Transverse colon (tissue), 4 donors: ENCODE measurements around the gene RNF13. TPM values are rescaled to one million over a fixed set of nuclear protein-coding genes. Genes with fewer than 3 reads are reported as not detected.

Experiments used
- DNase-seq: peaks from one replicate; pipeline ENCODE4 v3.0.0-alpha.2; 2019
- H3K27ac ChIP-seq, 4 donors: fragments of 200-600 bp; sonication (generic); 2 replicates each; pipeline ENCODE4 v1.5.1; 2016 to 2018; ENCODE audit warnings: inconsistent platforms in 4 of 4
- H3K27me3 ChIP-seq: fragments of 200-600 bp; sonication (generic); 2 replicates; pipeline ENCODE4 v1.5.1; 2017; ENCODE audit warnings: inconsistent platforms
- H3K36me3 ChIP-seq, 4 donors: fragments of 200-600 bp; sonication (generic); 2 replicates each; pipeline ENCODE4 v1.5.1; 2017 to 2019; ENCODE audit warnings: inconsistent platforms in 4 of 4
- H3K4me1 ChIP-seq, 4 donors: fragments of 200-600 bp; sonication (generic); 2 replicates each; pipeline ENCODE4 v1.5.1; 2017 to 2020; ENCODE audit warnings: inconsistent platforms in 4 of 4
- H3K4me3 ChIP-seq, 4 donors: fragments of 200-600 bp; sonication (generic); 1 replicate in 1 of 4; 2 replicates in 3 of 4; pipeline versions ENCODE4 v1.5.1 to v1.6.1; 2017 to 2019; ENCODE audit warnings: inconsistent platforms in 4 of 4
- H3K9me3 ChIP-seq, 2 donors: fragments of 200-600 bp; sonication (generic); 2 replicates each; pipeline ENCODE4 v1.5.1; 2017 to 2019; ENCODE audit warnings: inconsistent platforms in 2 of 2
- CTCF ChIP-seq, 5 experiments: fragments of 200-600 bp in 3 of 5; fragments of 450-650 bp in 2 of 5; sonication (generic) in 3 of 5; IDR thresholded peaks; 1 replicate in 2 of 5; 2 replicates in 3 of 5; pipeline ENCODE4 v1.5.1; 2016 to 2017; ENCODE audit warnings: antibody characterized with exemption in 5 of 5, inconsistent platforms in 3 of 5, mild to moderate bottlenecking in 2 of 5, moderate library complexity in 1 of 5
- EP300 ChIP-seq: sonication (generic); formaldehyde crosslinking; IDR thresholded peaks from one replicate; pipeline ENCODE4 v1.6.1; 2017; ENCODE audit warnings: antibody characterized with exemption, low read depth
- POLR2A ChIP-seq: fragments of 450-650 bp; IDR thresholded peaks from one replicate; pipeline ENCODE4 v1.6.1; 2016; ENCODE audit warnings: antibody characterized with exemption, mild to moderate bottlenecking, moderate library complexity
- POLR2AphosphoS5 ChIP-seq, 3 donors: sonication (generic); formaldehyde crosslinking; IDR thresholded peaks; one replicate each; pipeline ENCODE4 v1.6.1; 2016; ENCODE audit warnings: antibody characterized with exemption in 3 of 3
- WGBS, 2 donors: methylation state at CpG; one replicate each; pipeline ENCODE4 v1.1.5; 2018; ENCODE audit warnings: low coverage in 1 of 2; 5-methylcytosine and 5-hydroxymethylcytosine counted together
- in situ Hi-C, 4 donors: fragments of 200-750 bp; cut with MboI; loops; one replicate each; pipeline versions ENCODE4 v1.15.0 to v1.15.1; 2017; ENCODE audit warnings: low sequenced_read_pairs in 3 of 4, low pct_ligation_motif_present in 1 of 4, low pct_unique_long_range_greater_than_20kb in 1 of 4
- intact Hi-C: fragments of 100-400 bp; cut with DNase I; formaldehyde crosslinking; loops from one replicate; pipeline ENCODE4 v1.15.1; 2023; ENCODE audit warnings: low total_unique reads
- total RNA-seq, 4 donors: library from RNA; depleted of rRNA; stranded (reverse); fragments of >200 nt; gene quantifications; one replicate each; pipeline ENCODE4 v1.1.0, GENCODE V29; 2016

RNF13 gene
- total RNA-seq, 4 donors from 2014 or later = 18.3 to 68.6 (median 42.8) TPM

- no peaks in the 10 kb centered on the region for H3K27me3 ChIP-seq
- in situ Hi-C loops = no loop called here
- intact Hi-C loops = no loop called here
- H3K4me3 ChIP-seq = no peak overlapping the region
- TF ChIP-seq EP300 = no peak
- no peak for TF ChIP-seq POLR2A
- TF ChIP-seq CTCF (IDR thresholded peaks at IDR 0.05) = no peak
- TF ChIP-seq POLR2AphosphoS5 (IDR thresholded peaks at IDR 0.05) = no peak
- H3K4me1 ChIP-seq = no peaks in the 10 kb centered on the region
- no peaks in the 10 kb centered on the region for H3K9me3 ChIP-seq
- H3K27ac ChIP-seq = no peak overlapping the region
- H3K36me3 ChIP-seq = no peaks in the 10 kb centered on the region
- DNase-seq = no peak
- WGBS, 2 donors = 38 to 50% methylated on average over 1 of the region's 1 CpG
Observed at GRCh38 chr3:149801195-149801594, 11.8 kb upstream of the RNF13 start.

GRCh38 chr3:149801639-149802038, 11.4 kb upstream of the RNF13 start:
- WGBS, 2 donors = 67 to 69% methylated on average over 5 of the region's 5 CpGs
- TF ChIP-seq EP300 (no peak), POLR2AphosphoS5 (IDR thresholded peaks at IDR 0.05) (no peak), POLR2A (no peak), CTCF (IDR thresholded peaks at IDR 0.05) (no peak)
- Histone ChIP-seq H3K27ac (no peak overlapping the region), H3K4me1 (no peaks in the 10 kb centered on the region), H3K4me3 (no peak overlapping the region), H3K9me3 (no peaks in the 10 kb centered on the region), H3K27me3 (no peaks in the 10 kb centered on the region), H3K36me3 (no peaks in the 10 kb centered on the region)
- in situ Hi-C loops = no loop called here
- intact Hi-C loops = no loop called here
- no peak for DNase-seq

GRCh38 chr3:149806171-149806778, 6.7 kb upstream of the RNF13 start:
- TF ChIP-seq POLR2AphosphoS5 (IDR thresholded peaks at IDR 0.05) = no peak
- TF ChIP-seq EP300 = no peak
- TF ChIP-seq CTCF (IDR thresholded peaks at IDR 0.05) = no peak
- TF ChIP-seq POLR2A = no peak
- intact Hi-C loops (no loop called here), in situ Hi-C loops (no loop called here)
- no peaks in the 10 kb centered on the region for H3K9me3 ChIP-seq
- no peak for DNase-seq
- 46 to 57% methylated on average over 2 of the region's 2 CpGs for WGBS, 2 donors
- no peaks in the 10 kb centered on the region for H3K36me3 ChIP-seq
- no peaks in the 10 kb centered on the region for H3K27me3 ChIP-seq
- no peaks in the 10 kb centered on the region for H3K4me1 ChIP-seq
- H3K27ac ChIP-seq = no peak overlapping the region
- H3K4me3 ChIP-seq = no peak overlapping the region

- peak; percentile 67 for DNase-seq
- no peaks in the 10 kb centered on the region for H3K9me3 ChIP-seq
- 7 to 31% methylated on average over 3 to 4 of the region's 4 CpGs for WGBS, 2 donors
- in situ Hi-C loops = no loop called here
- H3K36me3 ChIP-seq = no peaks in the 10 kb centered on the region
- H3K27ac ChIP-seq = no peak overlapping the region
- intact Hi-C loops = no loop called here
- TF ChIP-seq CTCF (IDR thresholded peaks at IDR 0.05) (peak; percentile 63 to 85 (median 74)), POLR2AphosphoS5 (IDR thresholded peaks at IDR 0.05) (no peak)
- H3K27me3 ChIP-seq = no peaks in the 10 kb centered on the region
- H3K4me3 ChIP-seq = no peak overlapping the region
- peaks cover 4 to 7% (median 6%) of the 10 kb centered on the region in 4 donors for H3K4me1 ChIP-seq
Observed at GRCh38 chr3:149808209-149808829, 4.7 kb upstream of the RNF13 start.
